Measurements from ENCODE around the gene SNX19.

SNX19 gene

DNA sequence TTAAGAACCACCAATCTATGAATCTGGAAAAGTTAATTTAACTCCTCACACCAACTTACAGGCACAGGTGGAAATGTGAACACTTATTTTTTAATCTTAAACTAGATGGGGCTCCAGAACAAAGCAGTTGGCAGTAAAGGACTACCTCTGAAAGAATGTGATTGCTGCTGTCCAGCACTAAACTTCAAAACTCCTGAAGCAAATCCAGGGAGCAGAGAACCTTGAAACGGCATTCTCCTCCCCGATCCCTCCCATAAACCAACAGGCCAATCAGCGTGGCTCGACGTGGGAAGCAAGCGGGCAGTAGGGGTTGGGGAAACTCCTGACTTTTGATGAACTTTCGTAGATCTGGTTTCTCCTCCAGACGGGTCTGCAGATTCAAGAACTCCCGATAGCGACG lies 5.0 kb downstream of the SNX19 start:
- no peak overlapping the region for H3K27ac Mint-ChIP-seq
- no peaks in the 10 kb centered on the region for H3K9me3 Mint-ChIP-seq
- H3K27me3 Mint-ChIP-seq (ENCODE audit: low read depth) = no peaks in the 10 kb centered on the region
- H3K4me3 Mint-ChIP-seq = no peak overlapping the region
- TF ChIP-seq, protein P1, sequence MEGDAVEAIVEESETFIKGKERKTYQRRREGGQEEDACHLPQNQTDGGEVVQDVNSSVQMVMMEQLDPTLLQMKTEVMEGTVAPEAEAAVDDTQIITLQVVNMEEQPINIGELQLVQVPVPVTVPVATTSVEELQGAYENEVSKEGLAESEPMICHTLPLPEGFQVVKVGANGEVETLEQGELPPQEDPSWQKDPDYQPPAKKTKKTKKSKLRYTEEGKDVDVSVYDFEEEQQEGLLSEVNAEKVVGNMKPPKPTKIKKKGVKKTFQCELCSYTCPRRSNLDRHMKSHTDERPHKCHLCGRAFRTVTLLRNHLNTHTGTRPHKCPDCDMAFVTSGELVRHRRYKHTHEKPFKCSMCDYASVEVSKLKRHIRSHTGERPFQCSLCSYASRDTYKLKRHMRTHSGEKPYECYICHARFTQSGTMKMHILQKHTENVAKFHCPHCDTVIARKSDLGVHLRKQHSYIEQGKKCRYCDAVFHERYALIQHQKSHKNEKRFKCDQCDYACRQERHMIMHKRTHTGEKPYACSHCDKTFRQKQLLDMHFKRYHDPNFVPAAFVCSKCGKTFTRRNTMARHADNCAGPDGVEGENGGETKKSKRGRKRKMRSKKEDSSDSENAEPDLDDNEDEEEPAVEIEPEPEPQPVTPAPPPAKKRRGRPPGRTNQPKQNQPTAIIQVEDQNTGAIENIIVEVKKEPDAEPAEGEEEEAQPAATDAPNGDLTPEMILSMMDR (IDR thresholded peaks at IDR 0.05; ENCODE audit: unreplicated experiment in 3 of 3) = no peak
- peaks cover 59% of the 10 kb centered on the region for H3K36me3 Mint-ChIP-seq (ENCODE audit: low read depth)
- peaks cover 48% of the 10 kb centered on the region for H3K4me1 Mint-ChIP-seq

DNA sequence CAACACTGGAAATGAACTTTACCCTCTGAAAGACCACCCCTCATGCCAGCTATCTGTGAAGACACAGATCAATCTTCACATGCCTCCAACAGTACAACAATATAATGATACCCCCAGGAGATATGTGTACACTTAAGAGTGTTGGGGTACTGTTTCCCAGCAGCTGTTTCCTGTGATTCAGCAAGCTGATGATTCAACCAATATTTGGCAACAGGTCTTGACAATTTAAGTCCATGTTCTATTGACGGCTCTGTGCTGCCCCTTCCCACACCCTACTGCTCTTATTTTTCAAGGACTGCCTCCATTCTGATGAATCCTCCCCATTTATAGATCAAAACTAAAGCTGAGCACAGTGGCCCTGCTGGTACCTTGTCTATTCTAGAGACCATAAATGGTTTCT lies 6.6 kb downstream of the SNX19 start:
- H3K36me3 Mint-ChIP-seq (ENCODE audit: low read depth) = peaks cover 74% of the 10 kb centered on the region
- H3K27ac Mint-ChIP-seq = peak overlapping the region in 1 of 3 experiments; percentile 6
- H3K4me3 Mint-ChIP-seq = no peak overlapping the region
- TF ChIP-seq, protein P1 (IDR thresholded peaks at IDR 0.05; ENCODE audit: unreplicated experiment in 3 of 3) = no peak
- H3K9me3 Mint-ChIP-seq = no peaks in the 10 kb centered on the region
- H3K4me1 Mint-ChIP-seq = peaks cover 44% of the 10 kb centered on the region
- no peaks in the 10 kb centered on the region for H3K27me3 Mint-ChIP-seq (ENCODE audit: low read depth)

DNA sequence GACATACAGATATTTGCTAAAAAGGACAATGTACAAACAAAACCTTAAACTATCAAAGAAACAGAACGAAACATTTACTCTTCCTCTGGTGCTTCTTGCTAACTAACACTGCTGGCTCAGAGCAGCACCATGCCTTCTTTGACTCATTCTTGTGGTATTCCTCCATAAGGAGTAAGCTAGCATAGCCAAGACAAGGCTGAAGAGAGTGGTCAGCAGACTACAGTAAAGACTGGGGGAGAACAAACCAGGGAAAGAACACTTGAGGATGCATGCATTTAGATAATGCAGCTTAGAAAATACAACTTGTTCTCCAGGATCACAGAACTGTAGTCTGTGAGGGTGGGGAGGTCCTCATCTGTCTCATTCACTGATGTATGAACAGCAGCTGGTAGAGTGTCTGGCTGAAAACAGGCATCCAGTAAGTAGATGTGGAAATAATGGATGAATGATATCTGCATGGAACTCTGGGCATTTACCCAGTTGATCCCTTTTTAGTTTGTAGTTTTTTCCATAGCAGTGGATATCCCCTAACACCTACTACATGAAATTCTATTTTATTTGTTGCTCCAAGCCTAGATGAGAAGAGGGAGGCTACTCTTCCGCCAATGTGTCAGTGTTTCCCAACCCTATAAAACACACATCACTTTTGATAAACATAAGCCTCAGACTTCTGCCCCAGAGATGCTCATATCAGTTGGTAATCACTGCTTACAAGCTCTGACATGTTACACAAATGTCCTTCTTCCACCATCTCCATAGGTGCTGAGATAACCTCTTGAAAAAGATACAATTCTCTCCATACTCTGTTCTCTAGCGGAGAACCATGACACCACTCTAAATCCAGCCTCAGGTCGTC lies 7.3 kb downstream of the SNX19 start:
- Mint-ChIP-seq H3K9me3 (no peaks in the 10 kb centered on the region), H3K36me3 (ENCODE audit: low read depth) (peaks cover 75% of the 10 kb centered on the region), H3K4me1 (peaks cover 38% of the 10 kb centered on the region), H3K27ac (peak overlapping the region in 1 of 3 experiments; percentile 6), H3K27me3 (ENCODE audit: low read depth) (no peaks in the 10 kb centered on the region), H3K4me3 (no peak overlapping the region)
- TF ChIP-seq, protein P1 (IDR thresholded peaks at IDR 0.05; ENCODE audit: unreplicated experiment in 3 of 3) = no peak

DNA sequence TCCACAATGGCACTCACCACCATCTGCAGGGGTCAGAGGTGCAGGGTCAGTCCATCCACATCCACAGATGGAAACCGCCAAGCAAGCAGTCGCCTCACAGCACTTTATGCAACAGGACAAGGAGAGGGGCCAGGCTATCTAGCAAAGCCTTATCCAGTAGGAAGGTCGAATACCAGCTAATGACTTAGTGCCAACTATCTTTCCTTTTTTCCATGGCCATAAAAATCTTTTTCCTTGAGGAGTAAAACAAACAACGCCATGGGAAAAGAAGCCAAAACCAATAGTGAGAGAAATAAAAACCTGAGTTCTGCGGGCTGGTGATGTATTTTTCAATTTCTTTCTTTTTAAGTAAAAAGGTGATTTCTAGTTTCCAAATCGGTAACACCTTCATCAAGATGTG lies 8.2 kb downstream of the SNX19 start:
- peaks cover 32% of the 10 kb centered on the region for H3K4me1 Mint-ChIP-seq
- H3K36me3 Mint-ChIP-seq (ENCODE audit: low read depth) = peaks cover 76% of the 10 kb centered on the region
- H3K9me3 Mint-ChIP-seq = no peaks in the 10 kb centered on the region
- H3K4me3 Mint-ChIP-seq = no peak overlapping the region
- TF ChIP-seq, protein P1 (IDR thresholded peaks at IDR 0.05; ENCODE audit: unreplicated experiment in 3 of 3) = no peak
- no peak overlapping the region for H3K27ac Mint-ChIP-seq
- no peaks in the 10 kb centered on the region for H3K27me3 Mint-ChIP-seq (ENCODE audit: low read depth)

DNA sequence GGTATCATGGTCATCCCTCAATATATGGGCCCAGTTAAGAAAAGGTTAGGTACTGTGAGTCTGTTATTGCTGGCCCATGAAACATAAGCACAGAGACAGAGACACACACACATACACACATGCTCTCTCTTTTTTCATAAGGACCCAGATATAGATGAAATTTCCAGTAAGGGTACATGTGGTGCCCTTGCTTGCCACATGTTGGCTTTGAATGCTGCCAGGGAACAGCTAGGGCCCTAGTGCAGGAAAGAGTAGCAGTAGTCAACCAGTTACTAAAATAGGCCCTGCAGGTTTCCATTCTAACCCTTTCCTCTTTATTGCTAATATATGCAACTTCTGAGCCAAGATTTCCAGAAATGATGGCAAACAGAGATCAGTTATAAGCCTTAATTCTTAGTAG lies 9.1 kb downstream of the SNX19 start:
- no peak overlapping the region for H3K27ac Mint-ChIP-seq
- TF ChIP-seq, protein P1 (IDR thresholded peaks at IDR 0.05; ENCODE audit: unreplicated experiment in 3 of 3) = no peak
- H3K9me3 Mint-ChIP-seq = no peaks in the 10 kb centered on the region
- peaks cover 80% of the 10 kb centered on the region for H3K36me3 Mint-ChIP-seq (ENCODE audit: low read depth)
- H3K4me3 Mint-ChIP-seq = no peak overlapping the region
- H3K27me3 Mint-ChIP-seq (ENCODE audit: low read depth) = no peaks in the 10 kb centered on the region
- H3K4me1 Mint-ChIP-seq = peaks cover 27% of the 10 kb centered on the region

DNA sequence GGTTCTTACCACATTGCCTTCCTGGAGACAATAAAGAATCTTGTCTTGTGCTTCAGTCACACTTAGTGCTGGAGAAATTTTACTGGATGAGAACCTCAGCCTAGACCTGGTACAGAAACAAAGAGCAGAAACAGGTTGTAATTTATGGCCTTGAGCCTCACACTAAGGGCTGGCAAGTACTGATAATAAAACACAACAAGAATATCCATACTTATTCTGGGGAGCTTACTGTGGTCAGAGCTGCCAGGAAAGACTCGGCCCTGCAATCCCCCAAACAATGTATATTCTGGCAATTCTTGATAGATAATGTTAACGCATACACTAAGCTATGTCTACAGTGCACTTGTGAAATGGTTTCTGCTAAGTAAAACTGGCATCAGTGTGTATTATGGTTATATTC lies 9.7 kb downstream of the SNX19 start:
- Mint-ChIP-seq H3K4me3 (no peak overlapping the region), H3K4me1 (peaks cover 21% of the 10 kb centered on the region), H3K36me3 (ENCODE audit: low read depth) (peaks cover 75% of the 10 kb centered on the region), H3K27me3 (ENCODE audit: low read depth) (no peaks in the 10 kb centered on the region), H3K9me3 (no peaks in the 10 kb centered on the region), H3K27ac (no peak overlapping the region)
- TF ChIP-seq, protein P1 (IDR thresholded peaks at IDR 0.05; ENCODE audit: unreplicated experiment in 3 of 3) = no peak

Measured in nephron (organoid).